Measurements from ENCODE around the gene AP2S1. TPM values are rescaled to one million over a fixed set of nuclear protein-coding genes. Genes with fewer than 3 reads are reported as not detected.

The AP2S1 gene
- total and polyA plus RNA-seq, 2 donors (not counting 3 experiments of a cell fraction or from before 2014, with no cell fraction given) = 313 to 376 TPM

GRCh38 chr19:46842791-46843190 lies 7.9 kb downstream of the AP2S1 start:
- H2AFZ ChIP-seq (ENCODE audit: low read depth, low read length) = no peak overlapping the region

More at GRCh38 chr19:46842791-46843190, 7.9 kb downstream of the AP2S1 start:
- Histone ChIP-seq H3K79me2 (ENCODE audit: control insufficient read depth, insufficient read depth, low read length) (peaks cover 26% of the 10 kb centered on the region), H3K4me3 (replicated peaks in 1 of 3; ENCODE audit: insufficient read depth in 1 of 3, low read depth in 1 of 3, low read length in 3 of 3) (no peak overlapping the region), H3K4me2 (ENCODE audit: insufficient read depth, low read length) (no peak overlapping the region), H4K20me1 (replicated peaks; ENCODE audit: control insufficient read depth, extremely low read depth, insufficient read depth, low read length) (no peaks in the 10 kb centered on the region), H3K27me3 (ENCODE audit: control insufficient read depth in 2 of 2, insufficient read depth in 2 of 2, low read length in 2 of 2) (no peaks in the 10 kb centered on the region), H3K36me3 (ENCODE audit: control insufficient read depth in 2 of 2, extremely low read depth in 1 of 2, insufficient read depth in 2 of 2, low read length in 2 of 2) (peaks cover 6 to 36% of the 10 kb centered on the region in 2 experiments), H3K27ac (ENCODE audit: insufficient read depth, low read depth, low read length) (no peak overlapping the region), H3K9me3 (replicated peaks; ENCODE audit: control insufficient read depth, insufficient read depth, low read length) (no peaks in the 10 kb centered on the region), H3K4me1 (ENCODE audit: control insufficient read depth, extremely low read depth, insufficient read depth, low read length) (no peaks in the 10 kb centered on the region), H3K9me1 (replicated peaks; ENCODE audit: control insufficient read depth, extremely low read depth, insufficient read depth, low read length) (no peaks in the 10 kb centered on the region), H3K9ac (replicated peaks; ENCODE audit: extremely low read depth, insufficient read depth, low read length) (no peak overlapping the region)
- intact Hi-C loops (cut with micrococcal nuclease) (no loop called here), dilution Hi-C loops (cut with MboI; ENCODE audit: extremely low pct_ligation_motif_present, low sequenced_read_pairs) (no loop called here)
- BruUV-seq (replicated peaks) = no TSS peak
- no peak for DNase-seq (ENCODE audit: low read depth, low spot score)
- CTCF ChIA-PET = interaction anchor here (0.7 to 6.5 kb wide), 5 partner anchors 13 to 148 kb away, joined by 3 to 128 read pairs (median 56); partner anchors contain the start of gene SLC1A5
- no peak for TF ChIP-seq JUN (IDR thresholded peaks at IDR 0.05; ENCODE audit: borderline replicate concordance, insufficient read depth, insufficient read length, low read depth)
- no peak for TF ChIP-seq POLR2AphosphoS5 (IDR thresholded peaks at IDR 0.05; ENCODE audit: insufficient read depth, low read depth, low read length)
- no peak for TF ChIP-seq FOS (IDR thresholded peaks at IDR 0.05; ENCODE audit: borderline replicate concordance, insufficient read depth, low read length)
- TF ChIP-seq MYC (IDR thresholded peaks at IDR 0.05; ENCODE audit: low read depth, low read length) = no peak
- no peak for TF ChIP-seq CTCF (IDR thresholded peaks at IDR 0.05; ENCODE audit: extremely low read depth in 1 of 2, insufficient read depth in 1 of 2, low read depth in 1 of 2, low read length in 2 of 2)
- no peak for TF ChIP-seq GATA2 (IDR thresholded peaks at IDR 0.05; ENCODE audit: insufficient read depth, insufficient read length, low read depth, low read length)
- TF ChIP-seq MAX (IDR thresholded peaks at IDR 0.05; ENCODE audit: insufficient read depth, insufficient read length) = no peak
- no peak for TF ChIP-seq EZH2 (IDR thresholded peaks at IDR 0.05; ENCODE audit: borderline replicate concordance, low read depth, low read length, severe bottlenecking)
- no peak for TF ChIP-seq POLR2A (IDR thresholded peaks at IDR 0.05; ENCODE audit: low read depth, low read length)
- POLR2A ChIA-PET = no interaction called here
- FAIRE-seq = no peak

Measured in endothelial cell of umbilical vein (primary cell).